GM12874 (cell line): ENCODE data around the gene KCNN3.

Experiments used
- CTCF ChIP-seq: IDR thresholded peaks from 2 replicates; pipeline ENCODE4 v1.5.1; 2011; ENCODE audit warnings: low read depth, mild to moderate bottlenecking, control low read depth, low read length, moderate library complexity; ENCODE audit not compliant: insufficient read depth

The KCNN3 gene

GRCh38 chr1:154870115-154870571 lies at the start of gene KCNN3:
TSS of gene KCNN3 (minus strand) at chr1:154870281. CDS start at chr1:154869964, 317 bp downstream.
- TF ChIP-seq CTCF = no peak

DNA sequence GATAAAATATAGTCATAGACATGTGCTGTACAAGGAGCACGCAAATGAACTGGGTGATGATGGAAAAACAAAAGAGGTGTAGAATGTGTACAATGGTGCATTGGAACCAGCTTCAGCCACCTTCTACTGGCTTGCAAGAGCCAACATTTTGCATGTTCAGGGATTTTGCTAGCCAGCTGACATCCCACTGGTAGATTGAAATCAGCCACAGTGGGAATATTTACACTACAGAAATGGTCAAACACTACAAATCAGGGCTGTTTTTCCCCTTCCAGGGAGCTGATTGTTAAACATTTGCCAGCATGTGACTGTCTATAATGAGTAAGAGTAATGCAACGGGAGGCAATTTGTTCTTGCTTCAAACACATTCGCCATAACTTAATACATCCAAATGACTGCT lies 43.2 kb upstream of the KCNN3 start:
- TF ChIP-seq CTCF = no peak

GRCh38 chr1:154912755-154913154 lies 42.7 kb upstream of the KCNN3 start:
- no peak for TF ChIP-seq CTCF

GRCh38 chr1:154911691-154912550 lies 41.8 kb upstream of the KCNN3 start:
- no peak for TF ChIP-seq CTCF

DNA sequence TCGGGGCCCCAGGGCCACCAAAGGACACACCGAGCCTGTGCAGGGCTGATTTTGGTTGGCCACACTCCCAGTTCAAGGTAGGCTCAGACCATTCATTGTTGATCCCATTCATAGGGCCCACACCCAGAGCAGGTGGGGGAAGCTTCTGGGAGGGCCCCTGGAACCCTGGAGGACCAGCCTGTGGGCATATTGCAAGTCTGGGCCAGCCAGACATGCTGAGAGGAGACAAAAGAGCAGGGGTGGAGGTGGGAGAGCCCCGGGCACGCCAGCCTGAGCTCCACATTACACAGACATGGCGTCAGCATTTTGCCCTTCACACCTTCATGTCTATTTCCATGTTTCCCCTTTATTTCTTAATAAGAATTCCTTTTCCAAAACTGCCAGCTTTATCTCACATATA lies 40.8 kb upstream of the KCNN3 start:
- no peak for TF ChIP-seq CTCF

DNA sequence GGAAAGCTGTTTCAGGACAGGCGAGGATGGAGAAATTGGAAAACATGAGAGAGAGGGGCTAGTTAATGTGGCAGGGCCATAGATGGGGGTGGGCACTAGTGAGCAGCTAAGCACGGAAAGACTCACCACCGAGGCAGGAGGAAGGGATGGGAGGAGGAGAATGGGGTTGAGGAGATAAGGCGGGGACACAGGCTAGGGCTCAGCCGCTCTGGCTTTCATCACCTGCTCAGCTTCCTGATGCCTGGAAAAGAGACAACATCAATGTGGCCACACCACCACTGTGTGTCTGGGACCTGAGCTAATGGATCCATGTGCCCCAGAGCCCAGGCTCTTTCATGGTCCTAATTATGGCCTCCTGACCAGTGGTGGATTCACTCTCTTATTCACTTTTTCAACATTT lies 38.9 kb upstream of the KCNN3 start:
- no peak for TF ChIP-seq CTCF

DNA sequence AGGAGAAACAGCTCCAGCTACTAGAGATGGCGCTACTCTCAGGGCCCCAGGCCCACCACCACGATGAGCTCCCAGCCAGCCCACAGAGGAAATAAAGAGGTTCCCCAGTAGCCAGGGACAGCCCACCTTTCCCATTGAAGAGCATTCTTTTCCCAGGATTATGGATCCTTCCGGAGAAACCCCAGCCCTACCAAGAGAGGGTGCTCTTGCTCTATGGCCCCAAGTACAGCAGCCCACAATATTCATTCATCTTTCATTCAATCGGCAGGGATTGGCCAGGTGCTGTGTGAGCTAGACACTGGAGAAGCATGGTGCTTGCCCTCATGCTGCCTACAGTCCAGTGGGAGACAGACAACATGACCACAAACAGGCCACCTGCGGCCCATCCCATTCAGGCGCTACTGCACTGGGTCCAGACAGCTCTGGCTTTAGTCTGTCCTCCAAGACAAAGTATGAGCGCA lies 36.6 kb upstream of the KCNN3 start:
- 0 out of 2 replicates have a peak, but pooled peaks have one; percentile 7 for TF ChIP-seq CTCF
